GM21529 (cell line): Measurements from ENCODE around the gene PDXDC1.
"Not testable (repeated sequence)": the region's sequence is repeated elsewhere in the genome, so short reads cannot be mapped to it uniquely, and the experiment has no call there.

Experiments
- ATAC-seq: cut with Tn5 transposase; IDR thresholded peaks from one replicate; pipeline ENCODE4 v1.9.1; 2021; ENCODE audit not compliant: unreplicated experiment

The PDXDC1 gene

DNA sequence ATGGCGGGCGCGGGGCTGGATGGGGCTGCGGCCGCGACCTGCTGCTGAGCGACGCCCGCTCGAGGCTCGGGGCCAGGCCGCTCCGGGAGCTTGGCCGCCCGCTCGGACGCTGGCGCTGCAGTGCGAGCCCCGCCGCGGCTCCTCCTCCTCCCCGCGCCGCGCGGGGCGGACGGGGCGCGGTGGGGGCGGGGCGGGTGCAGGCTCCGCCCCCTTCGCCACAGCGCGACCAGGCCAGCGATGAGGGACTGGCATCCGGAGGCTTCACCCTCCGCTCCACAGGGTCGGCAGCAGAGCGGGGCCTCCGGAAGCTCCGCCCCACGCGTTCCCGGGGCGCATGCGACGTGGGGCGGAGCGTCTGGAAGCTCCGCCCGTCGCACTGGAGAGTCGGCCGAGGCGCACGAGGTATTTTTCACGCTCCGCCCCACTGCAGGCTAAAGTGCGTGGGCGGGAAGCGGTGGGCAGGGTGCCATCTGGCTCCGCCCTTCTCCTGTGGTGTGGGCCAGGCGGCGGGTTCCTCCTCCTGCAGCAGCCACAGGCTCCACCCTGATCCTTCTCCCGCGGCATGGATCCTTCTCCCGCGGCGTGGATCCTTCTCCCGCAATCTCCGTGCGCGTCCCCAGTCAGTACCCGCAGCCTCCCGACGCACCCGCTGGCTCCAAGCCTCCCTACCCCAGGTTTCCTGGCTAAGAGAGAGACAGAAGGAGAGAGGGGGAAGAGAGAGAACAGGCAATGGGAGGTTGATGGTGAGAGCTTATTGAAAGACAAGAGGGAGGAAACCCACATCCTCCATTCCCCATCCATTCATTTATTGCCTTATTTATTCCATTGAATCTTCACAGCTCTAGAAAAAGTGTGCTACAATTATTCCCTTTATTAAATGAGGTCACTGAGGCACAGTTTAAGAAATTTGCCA lies 180.1 kb downstream of the PDXDC1 start:
- ATAC-seq, result not testable (repeated sequence)

DNA sequence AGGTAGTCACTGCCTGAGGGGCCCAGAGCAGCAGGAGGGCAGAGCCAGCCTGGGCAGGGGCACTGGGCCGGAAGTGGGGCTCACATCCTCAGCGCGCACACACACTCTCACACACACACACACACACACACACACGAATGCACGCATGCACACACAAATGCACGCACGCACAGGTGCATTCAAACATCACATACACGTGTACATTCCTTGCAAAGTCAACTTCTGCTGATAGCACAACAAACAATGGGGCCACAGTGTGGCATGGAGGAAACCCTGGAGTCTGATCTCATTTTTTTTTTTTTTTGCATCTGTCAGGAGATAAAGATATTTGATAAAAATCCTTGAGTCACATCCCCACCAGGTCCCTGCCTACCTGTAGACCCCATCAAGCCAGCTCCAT lies 182.8 kb downstream of the PDXDC1 start:
- ATAC-seq, result not testable (repeated sequence)

- not testable (repeated sequence) for ATAC-seq
Measured at GRCh38 chr16:15159671-15160070, 184.8 kb downstream of the PDXDC1 start.

DNA sequence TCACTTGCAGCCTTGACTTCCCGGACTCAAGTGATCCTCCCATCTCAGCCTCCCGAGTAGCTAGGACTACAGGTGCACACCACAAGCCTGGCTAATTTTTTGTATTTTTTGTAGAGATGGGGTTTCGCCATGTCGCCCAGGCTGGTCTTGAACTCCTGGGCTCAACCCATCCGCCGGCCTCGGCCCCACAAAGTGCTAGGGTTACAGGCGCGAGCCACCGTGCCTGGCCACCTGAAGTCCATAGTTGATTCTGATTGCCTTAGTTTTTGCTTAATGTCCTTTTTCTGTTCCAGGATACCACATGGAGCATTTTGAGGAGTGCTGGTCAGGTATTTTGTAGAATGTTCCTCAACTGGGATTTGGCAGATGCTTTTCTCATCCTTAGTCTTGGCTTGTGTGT lies 185.7 kb downstream of the PDXDC1 start:
- not testable (repeated sequence) for ATAC-seq

DNA sequence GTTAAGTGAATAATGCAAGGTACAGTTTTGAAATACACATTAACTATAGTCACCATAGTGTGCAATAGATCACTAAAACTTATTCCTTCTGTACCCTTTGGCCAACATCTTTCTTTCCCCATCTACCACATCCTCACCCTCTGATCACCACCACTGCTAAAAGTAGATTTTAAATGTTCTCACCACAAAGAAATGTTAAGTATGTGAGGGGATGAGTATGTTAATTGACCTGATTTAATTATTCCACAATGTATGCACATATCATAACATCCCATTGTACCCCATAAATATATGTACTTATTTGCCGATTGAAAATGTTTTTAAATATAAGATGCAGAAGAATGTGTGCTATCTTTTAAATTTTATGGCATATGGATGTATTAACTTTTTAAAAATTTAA lies 188.2 kb downstream of the PDXDC1 start:
- ATAC-seq, result not testable (repeated sequence)

GRCh38 chr16:15166177-15166576 lies 191.4 kb downstream of the PDXDC1 start:
- ATAC-seq, result not testable (repeated sequence)

DNA sequence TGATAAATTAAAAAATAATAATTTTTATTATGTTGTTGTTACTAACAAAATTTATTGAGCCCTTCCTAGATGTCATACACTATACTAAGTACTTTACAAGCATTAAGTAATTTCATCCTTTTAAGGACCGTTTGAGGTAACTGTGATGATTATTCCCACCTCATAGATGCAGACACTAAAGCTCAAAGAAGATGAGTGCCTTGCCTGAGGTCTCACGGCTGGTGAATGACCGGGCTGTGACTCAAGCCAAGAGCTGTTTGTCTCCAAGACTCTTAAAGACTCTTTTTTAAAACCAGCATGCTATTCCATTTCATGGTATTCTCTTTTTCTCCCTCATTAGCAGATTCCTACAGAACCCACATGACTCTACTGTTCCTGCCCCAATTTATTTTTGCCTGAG lies 193.5 kb downstream of the PDXDC1 start:
- ATAC-seq, result not testable (repeated sequence)

DNA sequence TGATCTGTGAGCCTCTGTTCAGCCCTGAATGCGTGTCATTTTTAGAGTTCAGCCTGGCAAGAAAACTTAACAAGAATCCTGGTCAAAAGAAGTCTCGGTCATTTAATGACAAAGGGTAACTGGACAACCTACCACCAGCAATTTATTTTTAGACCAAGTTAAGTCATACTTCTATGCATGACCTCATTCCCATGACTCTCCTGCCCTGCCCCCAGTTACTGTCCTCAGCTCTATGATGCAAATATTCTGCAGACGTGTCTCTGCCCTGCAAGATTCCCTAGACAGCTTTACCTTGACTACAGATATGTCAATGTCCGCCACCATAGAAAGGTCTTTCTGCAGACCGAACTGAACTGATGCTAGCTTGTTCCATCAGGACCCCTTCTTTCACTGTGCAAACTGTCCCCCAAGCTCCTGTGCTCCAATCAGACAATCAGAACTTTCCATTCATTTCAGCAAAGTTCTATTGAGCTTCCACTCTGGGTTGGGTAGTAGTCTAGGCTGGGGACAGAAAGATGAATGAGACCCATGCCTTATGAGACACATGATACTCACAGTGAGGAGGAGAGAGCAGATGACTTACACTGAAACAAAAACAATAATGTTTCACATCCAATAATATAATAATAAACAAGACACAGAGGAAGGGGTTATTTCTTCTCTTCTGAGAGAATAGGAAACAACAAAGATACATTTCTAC lies 194.3 kb downstream of the PDXDC1 start:
- not testable (repeated sequence) for ATAC-seq

DNA sequence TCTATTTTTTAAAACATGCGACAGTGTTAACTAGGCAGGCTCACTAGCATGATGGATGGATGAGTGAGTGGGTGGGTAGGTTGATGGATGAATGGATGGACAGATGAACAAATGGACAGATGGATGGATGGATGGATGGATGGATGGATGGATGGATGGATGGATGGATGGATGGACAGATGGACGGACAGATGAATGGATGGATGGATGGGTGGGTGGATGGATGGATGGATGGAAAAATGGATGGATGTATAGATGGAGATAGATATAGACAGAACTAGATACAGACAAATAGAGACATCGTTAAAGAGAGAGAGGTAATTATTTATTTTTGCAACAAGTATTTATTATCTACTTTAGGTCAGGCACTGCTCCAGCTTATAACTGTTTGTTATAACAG lies 205.1 kb downstream of the PDXDC1 start:
- not testable (repeated sequence) for ATAC-seq

- ATAC-seq, result not testable (repeated sequence)
Measured at GRCh38 chr16:15180946-15181345, 206.1 kb downstream of the PDXDC1 start.

DNA sequence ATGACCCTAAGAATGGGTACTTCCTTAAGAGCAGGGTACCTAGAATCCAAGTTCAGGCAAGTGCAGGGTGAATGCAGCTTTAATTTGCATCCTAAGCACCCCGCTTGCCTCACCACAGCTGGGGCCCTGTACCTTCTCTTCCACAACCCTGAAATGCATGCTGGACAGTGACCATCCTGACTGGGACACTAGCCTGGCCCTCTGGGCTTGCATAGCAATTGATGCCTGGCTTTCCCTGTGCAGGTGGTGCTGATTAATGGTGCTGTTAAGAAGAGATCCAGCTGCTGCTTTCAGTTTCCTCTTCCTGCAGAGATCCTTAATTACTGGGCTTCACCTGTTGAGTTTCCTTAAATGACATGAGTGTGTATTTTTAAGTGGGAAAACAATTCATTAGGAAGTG lies 209.2 kb downstream of the PDXDC1 start:
- not testable (repeated sequence) for ATAC-seq
